Lung (tissue), 12 donors: ENCODE measurements around the gene C3orf18. TPM values are rescaled to one million over a fixed set of nuclear protein-coding genes. Genes with fewer than 3 reads are reported as not detected.

ENCODE experiments used
- ATAC-seq: fragments of 200-7000 bp; cut with Tn5 transposase; one replicate; pipeline ENCODE4 v1.9.1; 2020; ENCODE audit warnings: moderate number of reproducible peaks; ENCODE audit not compliant: insufficient read depth, low FRiP score
- DNase-seq, 3 donors: peaks; one replicate each; pipeline ENCODE4 v3.0.0-alpha.2; 2013 to 2017
- H3K27ac ChIP-seq, 2 donors: one replicate each; pipeline ENCODE4 v1.5.1; 2013; ENCODE audit warnings: mild to moderate bottlenecking in 2 of 2, moderate library complexity in 2 of 2, control low read depth in 1 of 2, inconsistent platforms in 1 of 2, low read depth in 1 of 2, low read length in 1 of 2
- H3K27me3 ChIP-seq, 3 donors: one replicate each; pipeline ENCODE4 v1.5.1; 2013; ENCODE audit warnings: low read length in 2 of 3; ENCODE audit not compliant: control insufficient read depth in 3 of 3, insufficient read depth in 3 of 3
- H3K36me3 ChIP-seq, 4 donors: one replicate each; pipeline ENCODE4 v1.5.1; 2013; ENCODE audit warnings: low read length in 4 of 4, mild to moderate bottlenecking in 1 of 4, moderate library complexity in 1 of 4; ENCODE audit not compliant: control insufficient read depth in 4 of 4, insufficient read depth in 4 of 4
- H3K4me1 ChIP-seq, 5 donors: one replicate each; pipeline ENCODE4 v1.5.1; 2013; ENCODE audit warnings: low read length in 5 of 5, mild to moderate bottlenecking in 2 of 5, moderate library complexity in 1 of 5; ENCODE audit not compliant: control insufficient read depth in 5 of 5, insufficient read depth in 5 of 5
- H3K4me3 ChIP-seq: one replicate; pipeline ENCODE4 v1.5.1; 2013; ENCODE audit warnings: mild to moderate bottlenecking, control low read depth, moderate library complexity
- H3K9ac ChIP-seq, 2 donors: one replicate each; pipeline ENCODE4 v1.5.1; 2013; ENCODE audit warnings: low read length in 2 of 2, control low read depth in 1 of 2; ENCODE audit not compliant: insufficient read depth in 1 of 2
- H3K9me3 ChIP-seq, 4 donors: one replicate each; pipeline ENCODE4 v1.5.1; 2013; ENCODE audit warnings: low read length in 3 of 4, mild to moderate bottlenecking in 1 of 4, moderate library complexity in 1 of 4; ENCODE audit not compliant: control insufficient read depth in 4 of 4, insufficient read depth in 3 of 4
- WGBS, 2 donors: extraction: QIAGEN DNeasy Blood & Tissue Kit; methylation state at CpG; one replicate each; pipeline ENCODE4 v1.1.7; 2013; 5-methylcytosine and 5-hydroxymethylcytosine counted together
- polyA plus RNA-seq, 2 donors: library from polyadenylated mRNA; stranded (reverse); fragments of 200-250 nt; gene quantifications; one replicate each; pipeline ENCODE4 v1.2.1, GENCODE V29; 2013
- total RNA-seq, 2 donors: library from RNA; depleted of rRNA in 1 of 2; stranded (reverse); fragments of >200 nt in 1 of 2; gene quantifications; one replicate each; pipeline ENCODE4 v1.2.1, GENCODE V29; 2014 to 2021
- TF ChIP-seq, protein P1 (sequence below): IDR thresholded peaks from 2 replicates; pipeline ENCODE4 v1.5.1; 2012; ENCODE audit warnings: mild to moderate bottlenecking; ENCODE audit errors: control extremely low read depth, extremely low read depth
- donor health status: control.
- donor health status: control.
- donor health status: Bipolar disorder and iron deficiency.
- donor health status: healthy.
- donor health status: DM: yes; HTN: yes; CAD: no.

Gene C3orf18
- total and polyA plus RNA-seq, 4 donors: 2.7 to 7.0 (median 4.5) TPM

- TF ChIP-seq, protein P1, sequence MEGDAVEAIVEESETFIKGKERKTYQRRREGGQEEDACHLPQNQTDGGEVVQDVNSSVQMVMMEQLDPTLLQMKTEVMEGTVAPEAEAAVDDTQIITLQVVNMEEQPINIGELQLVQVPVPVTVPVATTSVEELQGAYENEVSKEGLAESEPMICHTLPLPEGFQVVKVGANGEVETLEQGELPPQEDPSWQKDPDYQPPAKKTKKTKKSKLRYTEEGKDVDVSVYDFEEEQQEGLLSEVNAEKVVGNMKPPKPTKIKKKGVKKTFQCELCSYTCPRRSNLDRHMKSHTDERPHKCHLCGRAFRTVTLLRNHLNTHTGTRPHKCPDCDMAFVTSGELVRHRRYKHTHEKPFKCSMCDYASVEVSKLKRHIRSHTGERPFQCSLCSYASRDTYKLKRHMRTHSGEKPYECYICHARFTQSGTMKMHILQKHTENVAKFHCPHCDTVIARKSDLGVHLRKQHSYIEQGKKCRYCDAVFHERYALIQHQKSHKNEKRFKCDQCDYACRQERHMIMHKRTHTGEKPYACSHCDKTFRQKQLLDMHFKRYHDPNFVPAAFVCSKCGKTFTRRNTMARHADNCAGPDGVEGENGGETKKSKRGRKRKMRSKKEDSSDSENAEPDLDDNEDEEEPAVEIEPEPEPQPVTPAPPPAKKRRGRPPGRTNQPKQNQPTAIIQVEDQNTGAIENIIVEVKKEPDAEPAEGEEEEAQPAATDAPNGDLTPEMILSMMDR: no peak
- Histone ChIP-seq H3K9me3 (no peaks in the 10 kb centered on the region), H3K4me3 (no peak overlapping the region), H3K9ac (no peak overlapping the region), H3K36me3 (no peaks in the 10 kb centered on the region), H3K27ac (no peak overlapping the region), H3K4me1 (peaks cover 0 to 6% (median 0%) of the 10 kb centered on the region in 5 donors), H3K27me3 (peaks cover 0 to 2% (median 0%) of the 10 kb centered on the region in 3 donors)
- ATAC-seq (no peak), DNase-seq (no peak)
- 82 to 83% methylated on average over 5 of the region's 5 CpGs for WGBS, 2 donors
Measured at GRCh38 chr3:50536471-50537180, 30.9 kb downstream of the C3orf18 start.

DNA sequence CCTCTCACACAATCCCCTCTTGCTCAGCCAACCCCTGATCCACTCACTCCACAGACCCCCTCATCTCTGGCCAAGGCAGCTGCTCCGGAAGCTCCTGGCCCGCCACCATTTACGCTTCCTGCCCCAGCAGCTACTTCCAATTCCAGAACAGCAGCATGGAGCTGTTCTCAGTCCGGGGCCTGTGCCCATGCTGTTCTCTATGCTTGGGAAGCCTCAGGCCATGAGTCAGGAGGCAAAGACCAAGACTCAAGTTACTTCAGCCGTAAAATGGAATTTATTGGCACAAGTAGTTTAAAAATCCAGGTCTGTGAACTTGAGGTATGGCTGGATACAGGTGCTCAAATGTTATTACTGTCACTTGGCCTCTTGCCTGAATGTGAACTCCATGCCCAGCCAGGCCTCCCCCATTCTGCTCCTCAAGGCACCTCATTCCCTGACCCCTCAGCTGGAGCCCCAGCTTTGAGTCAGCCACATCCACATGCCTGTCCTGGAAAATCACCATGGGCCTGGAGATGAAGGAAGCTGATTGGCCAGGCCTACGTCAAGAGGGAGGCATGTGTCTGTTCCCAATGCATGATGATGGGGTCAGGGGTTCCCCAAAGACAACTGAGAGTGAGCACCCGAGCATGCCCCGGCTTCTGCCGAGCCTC, 32.7 kb downstream of the C3orf18 start:
- Histone ChIP-seq H3K4me1 (peaks cover 0 to 6% (median 2%) of the 10 kb centered on the region in 5 donors), H3K9ac (no peak overlapping the region), H3K4me3 (no peak overlapping the region), H3K36me3 (no peaks in the 10 kb centered on the region), H3K27ac (no peak overlapping the region), H3K27me3 (peaks cover 0 to 2% (median 0%) of the 10 kb centered on the region in 3 donors), H3K9me3 (no peaks in the 10 kb centered on the region)
- WGBS, 2 donors: 81 to 83% methylated on average over 9 of the region's 9 CpGs
- DNase-seq: peak in 1 of 3 donors; percentile 27
- TF ChIP-seq, protein P1: no peak
- no peak for ATAC-seq

- TF ChIP-seq, protein P1: no peak
- Histone ChIP-seq H3K27ac (no peak overlapping the region), H3K27me3 (peaks cover 0 to 2% (median 0%) of the 10 kb centered on the region in 3 donors), H3K36me3 (no peaks in the 10 kb centered on the region), H3K4me1 (peaks cover 0 to 6% (median 3%) of the 10 kb centered on the region in 5 donors), H3K9ac (no peak overlapping the region), H3K4me3 (no peak overlapping the region), H3K9me3 (no peaks in the 10 kb centered on the region)
- WGBS, 2 donors: 74 to 83% methylated on average over 9 of the region's 9 CpGs
- DNase-seq (no peak), ATAC-seq (no peak)
Measured at GRCh38 chr3:50533807-50534461, 33.6 kb downstream of the C3orf18 start.
